Measurements from ENCODE around the gene HHAT.

The HHAT gene

GRCh38 chr1:210633140-210633539 lies 304.4 kb downstream of the HHAT start:
- TF ChIP-seq ZFX (IDR thresholded peaks at IDR 0.05; ENCODE audit: borderline replicate concordance) (no peak), CTCF (IDR thresholded peaks at IDR 0.05) (no peak)
- H3K27ac ChIP-seq = no peak overlapping the region

GRCh38 chr1:210633636-210634035 lies 304.9 kb downstream of the HHAT start:
- H3K27ac ChIP-seq = no peak overlapping the region
- TF ChIP-seq CTCF (IDR thresholded peaks at IDR 0.05) (no peak), ZFX (IDR thresholded peaks at IDR 0.05; ENCODE audit: borderline replicate concordance) (no peak)

- no peak overlapping the region for H3K27ac ChIP-seq
- TF ChIP-seq ZFX (IDR thresholded peaks at IDR 0.05; ENCODE audit: borderline replicate concordance) = no peak
- no peak for TF ChIP-seq CTCF (IDR thresholded peaks at IDR 0.05)
These were observed 306.4 kb downstream of the HHAT start for GRCh38 chr1:210635108-210635507.

GRCh38 chr1:210641582-210641981 lies 312.9 kb downstream of the HHAT start:
- TF ChIP-seq CTCF (IDR thresholded peaks at IDR 0.05) (no peak), ZFX (IDR thresholded peaks at IDR 0.05; ENCODE audit: borderline replicate concordance) (no peak)
- no peak overlapping the region for H3K27ac ChIP-seq

- no peak overlapping the region for H3K27ac ChIP-seq
- no peak for TF ChIP-seq ZFX (IDR thresholded peaks at IDR 0.05; ENCODE audit: borderline replicate concordance)
- TF ChIP-seq CTCF (IDR thresholded peaks at IDR 0.05) = no peak
These were observed 317.0 kb downstream of the HHAT start for GRCh38 chr1:210645582-210646257.

GRCh38 chr1:210646258-210646616 lies 317.5 kb downstream of the HHAT start:
- H3K27ac ChIP-seq = no peak overlapping the region
- no peak for TF ChIP-seq ZFX (IDR thresholded peaks at IDR 0.05; ENCODE audit: borderline replicate concordance)
- no peak for TF ChIP-seq CTCF (IDR thresholded peaks at IDR 0.05)

GRCh38 chr1:210647406-210648333 lies 319.0 kb downstream of the HHAT start:
- H3K27ac ChIP-seq = no peak overlapping the region
- TF ChIP-seq ZFX (IDR thresholded peaks at IDR 0.05; ENCODE audit: borderline replicate concordance) (no peak), CTCF (IDR thresholded peaks at IDR 0.05) (no peak)

Measured in 22Rv1 (cell line).